ENCODE measurements around the gene STK32A. TPM values are rescaled to one million over a fixed set of nuclear protein-coding genes. Genes with fewer than 3 reads are reported as not detected.

Gene STK32A
- total RNA-seq, 4 donors from 2014 or later, result 2.5 to 15.3 (median 9.4) TPM

- no peak for DNase-seq
- Histone ChIP-seq H3K27me3 (no peaks in the 10 kb centered on the region), H3K36me3 (no peaks in the 10 kb centered on the region), H3K9me3 (no peaks in the 10 kb centered on the region), H3K4me3 (replicated peaks in 1 of 3) (no peak overlapping the region), H3K27ac (no peak overlapping the region), H3K4me1 (peaks cover 0 to 6% of the 10 kb centered on the region in 2 donors)
- no peak for TF ChIP-seq CTCF (IDR thresholded peaks at IDR 0.05)
- no peak for TF ChIP-seq POLR2A (IDR thresholded peaks at IDR 0.05)
- intact Hi-C loops (cut with DNase I), result loop anchor here (5.0 kb wide), 1 partner anchor 146 kb away; no protein-coding TSS in a partner anchor
- 92 to 97% methylated on average over 3 of the region's 3 CpGs for WGBS, 2 donors
Observed at GRCh38 chr5:147373328-147373727, 138.5 kb downstream of the STK32A start.

- intact Hi-C loops (cut with DNase I), result no loop called here
- no peaks in the 10 kb centered on the region for H3K9me3 ChIP-seq
- TF ChIP-seq POLR2A (IDR thresholded peaks at IDR 0.05) (no peak), CTCF (IDR thresholded peaks at IDR 0.05) (no peak)
- WGBS, 2 donors, result 84 to 91% methylated on average over 5 of the region's 5 CpGs
- no peak overlapping the region for H3K27ac ChIP-seq
- no peaks in the 10 kb centered on the region for H3K36me3 ChIP-seq
- no peak overlapping the region for H3K4me3 ChIP-seq (replicated peaks in 1 of 3)
- DNase-seq, result no peak
- no peaks in the 10 kb centered on the region for H3K27me3 ChIP-seq
- H3K4me1 ChIP-seq, result peaks cover 0 to 6% of the 10 kb centered on the region in 2 donors
Observed at GRCh38 chr5:147375151-147375550, 140.3 kb downstream of the STK32A start.

- WGBS, 2 donors, result 30 to 34% methylated on average over 1 of the region's 1 CpG
- no peak for TF ChIP-seq CTCF (IDR thresholded peaks at IDR 0.05)
- TF ChIP-seq POLR2A (IDR thresholded peaks at IDR 0.05), result no peak
- intact Hi-C loops (cut with DNase I), result no loop called here
- Histone ChIP-seq H3K4me3 (replicated peaks in 1 of 3) (no peak overlapping the region), H3K27me3 (no peaks in the 10 kb centered on the region), H3K9me3 (no peaks in the 10 kb centered on the region), H3K27ac (peak overlapping the region in 1 of 3 donors; percentile 19), H3K4me1 (peaks cover 0 to 6% of the 10 kb centered on the region in 2 donors), H3K36me3 (no peaks in the 10 kb centered on the region)
- DNase-seq, result no peak
Observed at GRCh38 chr5:147377682-147378081, 142.9 kb downstream of the STK32A start.

GRCh38 chr5:147381555-147381954 is 146.7 kb downstream of the STK32A start:
- H3K27ac ChIP-seq, result no peak overlapping the region
- DNase-seq, result no peak
- TF ChIP-seq CTCF (IDR thresholded peaks at IDR 0.05), result no peak
- TF ChIP-seq POLR2A (IDR thresholded peaks at IDR 0.05), result no peak
- intact Hi-C loops (cut with DNase I), result no loop called here
- no peaks in the 10 kb centered on the region for H3K27me3 ChIP-seq
- H3K4me3 ChIP-seq (replicated peaks in 1 of 3), result no peak overlapping the region
- H3K36me3 ChIP-seq, result no peaks in the 10 kb centered on the region
- WGBS, 2 donors, result 92 to 95% methylated on average over 3 of the region's 3 CpGs
- H3K9me3 ChIP-seq, result no peaks in the 10 kb centered on the region
- peaks cover 0 to 6% of the 10 kb centered on the region in 2 donors for H3K4me1 ChIP-seq

GRCh38 chr5:147382776-147383175 is 147.9 kb downstream of the STK32A start:
- intact Hi-C loops (cut with DNase I), result no loop called here
- no peak overlapping the region for H3K4me3 ChIP-seq (replicated peaks in 1 of 3)
- no peaks in the 10 kb centered on the region for H3K9me3 ChIP-seq
- H3K27me3 ChIP-seq, result no peaks in the 10 kb centered on the region
- TF ChIP-seq POLR2A (IDR thresholded peaks at IDR 0.05) (no peak), CTCF (IDR thresholded peaks at IDR 0.05) (no peak)
- peaks cover 0 to 5% of the 10 kb centered on the region in 2 donors for H3K4me1 ChIP-seq
- WGBS, 2 donors, result 71 to 77% methylated on average over 4 of the region's 4 CpGs
- no peak overlapping the region for H3K27ac ChIP-seq
- no peak for DNase-seq
- no peaks in the 10 kb centered on the region for H3K36me3 ChIP-seq

Measured in thyroid gland (tissue), 4 donors.